Activated CD8-positive, alpha-beta T cell treated with anti-CD3 and anti-CD28 coated beads for 36 hours (primary cell): ENCODE results near the gene HSPA12B. TPM values are rescaled to one million over a fixed set of nuclear protein-coding genes. Genes with fewer than 3 reads are reported as not detected.

Source experiments
- ATAC-seq: fragments of 200-7000 bp; cut with Tn5 transposase; one replicate; pipeline ENCODE4 v1.10.0; 2021; ENCODE audit warnings: mild to moderate bottlenecking, moderate library complexity
- CTCF ChIA-PET: fragments of 350-600 bp; sonication (Branson Sonifier 250); formaldehyde crosslinking; loops from one replicate; lab custom pipeline; 2021; ENCODE audit warnings: antibody characterized with exemption; lab: Charles Lee
- POLR2A ChIA-PET: fragments of 350-600 bp; sonication (Branson Sonifier 250); formaldehyde crosslinking; loops from one replicate; lab custom pipeline; 2021; ENCODE audit warnings: antibody characterized with exemption; lab: Charles Lee
- DNase-seq: peaks from one replicate; pipeline ENCODE4 v3.0.0-alpha.2; 2020
- H3K27ac Mint-ChIP-seq: one replicate; pipeline ENCODE4 v1.8.0; 2021; ENCODE audit warnings: mild to moderate bottlenecking, mixed read lengths
- H3K27me3 Mint-ChIP-seq: one replicate; pipeline ENCODE4 v1.8.0; 2021; ENCODE audit warnings: mixed read lengths
- H3K36me3 Mint-ChIP-seq: one replicate; pipeline ENCODE4 v1.8.0; 2021; ENCODE audit warnings: low read depth, mixed read lengths
- H3K4me1 Mint-ChIP-seq: one replicate; pipeline ENCODE4 v1.8.0; 2021; ENCODE audit warnings: low read depth, mixed read lengths
- H3K4me3 Mint-ChIP-seq: one replicate; pipeline ENCODE4 v1.8.0; 2021; ENCODE audit warnings: mild to moderate bottlenecking, moderate library complexity, mixed read lengths
- H3K9me3 Mint-ChIP-seq: one replicate; pipeline ENCODE4 v1.8.0; 2021; ENCODE audit warnings: mixed read lengths
- intact Hi-C: fragments of 100-400 bp; cut with micrococcal nuclease; formaldehyde crosslinking; loops from one replicate; pipeline ENCODE4 v1.10.0; 2022
- total RNA-seq, 2 experiments: library from RNA; stranded (reverse); gene quantifications; one replicate each; pipeline ENCODE4 v1.2.3, GENCODE V29; 2021
- TF ChIP-seq, protein P1 (sequence below): fragments of 200-600 bp; IDR thresholded peaks from one replicate; pipeline ENCODE4 v1.8.0; 2022; ENCODE audit warnings: antibody characterized with exemption, mild to moderate bottlenecking

HSPA12B gene
- total RNA-seq, 2 experiments from 2014 or later = not detected

DNA sequence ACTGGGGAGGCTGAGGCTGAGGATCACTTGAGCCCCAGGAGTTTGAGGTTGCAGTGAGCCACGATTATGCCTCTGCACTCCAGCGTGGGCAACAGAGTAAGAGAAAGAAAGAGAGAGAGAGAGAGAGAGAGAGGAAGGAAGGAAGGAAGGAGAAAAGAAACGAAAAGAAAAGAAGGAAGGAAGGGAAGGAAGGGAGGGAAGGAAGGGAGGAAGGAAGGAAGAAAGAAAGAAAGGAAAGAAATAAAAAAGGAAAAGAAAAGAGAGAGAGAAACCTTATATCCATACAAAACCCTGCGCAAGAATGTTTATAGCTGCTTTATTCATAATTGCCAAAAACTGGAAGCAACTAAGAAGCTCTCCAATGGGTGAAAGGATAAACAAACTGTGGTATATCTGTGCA, 8.1 kb upstream of the HSPA12B start:
- Mint-ChIP-seq H3K27me3 (peaks cover 25% of the 10 kb centered on the region), H3K4me3 (no peak overlapping the region), H3K27ac (no peak overlapping the region), H3K36me3 (no peaks in the 10 kb centered on the region), H3K9me3 (no peaks in the 10 kb centered on the region), H3K4me1 (peaks cover 7% of the 10 kb centered on the region)
- intact Hi-C loops = no loop called here
- DNase-seq = no peak
- ATAC-seq = no peak
- POLR2A ChIA-PET = no interaction called here
- CTCF ChIA-PET = interaction anchor here (1.4 kb wide), 1 partner anchor 14 kb away, joined by 8 read pairs; no protein-coding TSS in a partner anchor
- TF ChIP-seq, protein P1, sequence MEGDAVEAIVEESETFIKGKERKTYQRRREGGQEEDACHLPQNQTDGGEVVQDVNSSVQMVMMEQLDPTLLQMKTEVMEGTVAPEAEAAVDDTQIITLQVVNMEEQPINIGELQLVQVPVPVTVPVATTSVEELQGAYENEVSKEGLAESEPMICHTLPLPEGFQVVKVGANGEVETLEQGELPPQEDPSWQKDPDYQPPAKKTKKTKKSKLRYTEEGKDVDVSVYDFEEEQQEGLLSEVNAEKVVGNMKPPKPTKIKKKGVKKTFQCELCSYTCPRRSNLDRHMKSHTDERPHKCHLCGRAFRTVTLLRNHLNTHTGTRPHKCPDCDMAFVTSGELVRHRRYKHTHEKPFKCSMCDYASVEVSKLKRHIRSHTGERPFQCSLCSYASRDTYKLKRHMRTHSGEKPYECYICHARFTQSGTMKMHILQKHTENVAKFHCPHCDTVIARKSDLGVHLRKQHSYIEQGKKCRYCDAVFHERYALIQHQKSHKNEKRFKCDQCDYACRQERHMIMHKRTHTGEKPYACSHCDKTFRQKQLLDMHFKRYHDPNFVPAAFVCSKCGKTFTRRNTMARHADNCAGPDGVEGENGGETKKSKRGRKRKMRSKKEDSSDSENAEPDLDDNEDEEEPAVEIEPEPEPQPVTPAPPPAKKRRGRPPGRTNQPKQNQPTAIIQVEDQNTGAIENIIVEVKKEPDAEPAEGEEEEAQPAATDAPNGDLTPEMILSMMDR = no peak

DNA sequence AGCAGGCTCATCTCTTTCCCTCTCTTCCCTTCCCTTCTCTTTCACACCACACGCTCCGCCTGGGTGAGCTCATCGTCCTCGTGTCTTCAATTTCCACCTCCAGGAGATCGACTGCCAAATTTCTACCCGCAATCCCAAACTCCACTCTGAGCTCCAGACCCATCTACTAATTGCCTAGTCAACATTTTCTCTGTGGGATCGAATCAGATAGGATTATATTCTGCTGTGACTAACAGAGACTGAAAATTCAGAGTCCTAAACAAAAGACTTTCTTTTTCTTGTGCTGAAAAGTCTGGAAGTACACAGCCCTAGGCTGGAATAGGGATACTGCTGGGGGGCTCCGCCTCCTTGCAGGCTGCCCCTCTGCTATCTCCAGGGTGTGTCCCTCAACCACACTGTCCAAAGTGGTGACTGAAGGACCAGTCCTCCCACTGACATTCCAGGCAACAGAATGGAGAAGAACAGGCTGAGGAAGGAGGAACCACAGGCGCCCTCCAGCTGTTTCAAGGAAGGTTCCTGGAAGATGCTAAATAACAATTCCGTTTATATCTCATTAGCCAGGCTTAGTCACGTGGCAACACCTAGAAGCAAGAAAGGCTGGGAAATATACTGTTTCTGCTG, 5.0 kb upstream of the HSPA12B start:
- Mint-ChIP-seq H3K27me3 (peaks cover 35% of the 10 kb centered on the region), H3K4me1 (no peaks in the 10 kb centered on the region), H3K27ac (no peak overlapping the region), H3K4me3 (no peak overlapping the region), H3K36me3 (no peaks in the 10 kb centered on the region), H3K9me3 (no peaks in the 10 kb centered on the region)
- ATAC-seq = no peak
- TF ChIP-seq, protein P1 = no peak
- DNase-seq = no peak
- intact Hi-C loops = no loop called here
- ChIA-PET CTCF (interaction anchor here (1.9 to 2.2 kb wide), 2 partner anchors 17 kb away, joined by 11 to 13 read pairs; no protein-coding TSS in a partner anchor), POLR2A (no interaction called here)

DNA sequence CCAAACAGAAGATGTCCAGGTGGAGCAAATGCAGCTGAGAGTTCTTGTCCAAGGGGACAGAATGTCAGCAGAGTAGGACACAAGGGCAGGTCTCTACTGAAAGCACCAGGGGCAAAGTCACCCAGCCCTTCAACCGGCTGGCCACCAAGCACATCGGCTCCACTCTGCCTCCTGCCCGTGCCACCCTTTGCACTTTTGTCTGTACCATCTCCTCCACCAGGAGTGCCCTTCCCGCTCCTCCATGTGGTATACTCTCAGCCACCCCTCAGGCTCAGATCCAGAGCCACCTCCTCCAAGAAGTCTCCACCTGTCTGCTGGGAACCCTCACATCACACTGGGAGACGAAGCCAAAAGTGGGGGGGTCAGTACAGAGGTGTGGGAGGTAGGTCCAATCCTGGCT, 4.1 kb upstream of the HSPA12B start:
- no peak for ATAC-seq
- ChIA-PET POLR2A (interaction anchor here (0.7 kb wide), 1 partner anchor 10 kb away, joined by 3 read pairs; no protein-coding TSS in a partner anchor), CTCF (interaction anchor here (1.9 kb wide), 1 partner anchor 18 kb away, joined by 13 read pairs; no protein-coding TSS in a partner anchor)
- intact Hi-C loops = no loop called here
- Mint-ChIP-seq H3K9me3 (no peaks in the 10 kb centered on the region), H3K27me3 (peaks cover 40% of the 10 kb centered on the region), H3K36me3 (no peaks in the 10 kb centered on the region), H3K4me1 (no peaks in the 10 kb centered on the region), H3K27ac (no peak overlapping the region), H3K4me3 (no peak overlapping the region)
- DNase-seq = no peak
- TF ChIP-seq, protein P1 = no peak

DNA sequence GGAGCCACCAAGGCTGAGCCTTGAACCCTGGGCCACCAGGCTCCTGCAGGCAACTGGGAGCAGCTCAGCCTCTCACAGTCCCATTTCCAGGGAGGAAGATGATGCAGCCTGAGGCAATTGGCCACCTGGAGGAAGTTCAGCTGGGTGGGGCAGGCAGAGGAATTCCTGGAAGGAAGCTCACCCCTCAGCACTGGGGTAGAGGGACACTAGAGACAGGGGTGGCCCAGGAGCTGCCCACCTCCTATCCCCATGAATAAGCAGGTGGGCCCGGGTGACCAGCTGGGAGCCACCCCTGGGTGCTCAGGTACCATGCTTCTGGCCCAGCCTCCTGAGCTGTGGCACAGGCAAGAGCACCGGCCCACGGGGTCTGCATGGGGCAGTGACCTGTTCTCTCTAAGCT, 3.6 kb upstream of the HSPA12B start:
- ChIA-PET CTCF (interaction anchor here (0.6 to 1.9 kb wide), 2 partner anchors 18 to 21 kb away, joined by 3 to 13 read pairs; no protein-coding TSS in a partner anchor), POLR2A (interaction anchor here (0.7 kb wide), 1 partner anchor 11 kb away, joined by 3 read pairs; no protein-coding TSS in a partner anchor)
- TF ChIP-seq, protein P1 = no peak
- ATAC-seq (no peak), DNase-seq (no peak)
- H3K4me1 Mint-ChIP-seq = no peaks in the 10 kb centered on the region
- peaks cover 43% of the 10 kb centered on the region for H3K27me3 Mint-ChIP-seq
- no peaks in the 10 kb centered on the region for H3K36me3 Mint-ChIP-seq
- H3K27ac Mint-ChIP-seq = no peak overlapping the region
- no peak overlapping the region for H3K4me3 Mint-ChIP-seq
- intact Hi-C loops = no loop called here
- H3K9me3 Mint-ChIP-seq = no peaks in the 10 kb centered on the region

DNA sequence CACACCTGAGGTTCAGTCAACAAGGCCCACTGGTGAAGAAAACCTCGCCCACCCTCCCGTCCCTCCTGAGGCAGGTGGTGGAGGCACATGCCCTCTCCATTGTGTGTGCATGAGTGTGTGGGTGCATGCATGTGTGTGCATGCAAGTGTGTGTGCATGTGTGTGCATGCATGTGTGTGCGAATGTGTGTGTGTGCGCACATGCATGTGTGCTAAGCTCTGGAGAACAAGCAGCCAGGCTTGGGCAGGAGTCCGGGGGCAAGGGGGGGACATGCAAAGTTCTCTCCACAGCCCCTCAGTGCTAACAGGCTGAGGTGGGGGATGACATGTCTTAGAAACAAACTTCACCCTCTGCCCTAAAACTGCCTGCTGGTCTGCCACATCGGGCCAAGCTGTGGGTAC, 3.1 kb upstream of the HSPA12B start:
- intact Hi-C loops = no loop called here
- Mint-ChIP-seq H3K27me3 (peaks cover 43% of the 10 kb centered on the region), H3K4me3 (no peak overlapping the region), H3K27ac (no peak overlapping the region), H3K36me3 (no peaks in the 10 kb centered on the region), H3K4me1 (no peaks in the 10 kb centered on the region), H3K9me3 (no peaks in the 10 kb centered on the region)
- POLR2A ChIA-PET = no interaction called here
- ATAC-seq (no peak), DNase-seq (no peak)
- CTCF ChIA-PET = interaction anchor here (0.6 to 1.9 kb wide), 2 partner anchors 19 to 20 kb away, joined by 3 to 13 read pairs; no protein-coding TSS in a partner anchor
- TF ChIP-seq, protein P1 = no peak
